Measurements from ENCODE around the gene PAPOLA.
"Not testable (repeated sequence)": the region's sequence is repeated elsewhere in the genome, so short reads cannot be mapped to it uniquely, and the experiment has no call there.

Gene PAPOLA

GRCh38 chr14:96501740-96502620, at the start of gene PAPOLA:
TSS of gene PAPOLA (plus strand) at chr14:96502382. CDS start at chr14:96502593, 211 bp downstream.
- peak; percentile 96 for DNase-seq (ENCODE audit: low read depth)

- no peak for DNase-seq (ENCODE audit: low read depth)
Observed at GRCh38 chr14:96452684-96453083, 49.5 kb upstream of the PAPOLA start.

GRCh38 chr14:96455588-96455987, 46.6 kb upstream of the PAPOLA start:
- no peak for DNase-seq (ENCODE audit: low read depth)

- DNase-seq (ENCODE audit: low read depth) = no peak
Observed at GRCh38 chr14:96459851-96460250, 42.3 kb upstream of the PAPOLA start.

- no peak for DNase-seq (ENCODE audit: low read depth)
Observed at GRCh38 chr14:96461950-96462798, 40.0 kb upstream of the PAPOLA start.

- no peak for DNase-seq (ENCODE audit: low read depth)
Observed at GRCh38 chr14:96464136-96464535, 38.0 kb upstream of the PAPOLA start.

GRCh38 chr14:96466918-96467317, 35.3 kb upstream of the PAPOLA start:
- DNase-seq (ENCODE audit: low read depth) = no peak

GRCh38 chr14:96470331-96470730, 31.9 kb upstream of the PAPOLA start:
- no peak for DNase-seq (ENCODE audit: low read depth)

GRCh38 chr14:96470967-96471366, 31.2 kb upstream of the PAPOLA start:
- not testable (repeated sequence) for DNase-seq (ENCODE audit: low read depth)

- no peak for DNase-seq (ENCODE audit: low read depth)
Observed at GRCh38 chr14:96478119-96478518, 24.1 kb upstream of the PAPOLA start.

- peak; percentile 11 for DNase-seq (ENCODE audit: low read depth)
Observed at GRCh38 chr14:96479435-96480146, 22.6 kb upstream of the PAPOLA start.

GRCh38 chr14:96481731-96482314, 20.4 kb upstream of the PAPOLA start:
- DNase-seq (ENCODE audit: low read depth) = no peak

- no peak for DNase-seq (ENCODE audit: low read depth)
Observed at GRCh38 chr14:96482986-96483385, 19.2 kb upstream of the PAPOLA start.

- no peak for DNase-seq (ENCODE audit: low read depth)
Observed at GRCh38 chr14:96484399-96484798, 17.8 kb upstream of the PAPOLA start.

GRCh38 chr14:96486705-96487104, 15.5 kb upstream of the PAPOLA start:
- DNase-seq (ENCODE audit: low read depth) = no peak

- DNase-seq (ENCODE audit: low read depth) = no peak
Observed at GRCh38 chr14:96489327-96489726, 12.9 kb upstream of the PAPOLA start.

GRCh38 chr14:96493178-96493577, 9.0 kb upstream of the PAPOLA start:
- no peak for DNase-seq (ENCODE audit: low read depth)

GRCh38 chr14:96494331-96494730, 7.9 kb upstream of the PAPOLA start:
- DNase-seq (ENCODE audit: low read depth) = no peak

- no peak for DNase-seq (ENCODE audit: low read depth)
Observed at GRCh38 chr14:96497087-96497486, 5.1 kb upstream of the PAPOLA start.

- no peak for DNase-seq (ENCODE audit: low read depth)
Observed at GRCh38 chr14:96497586-96497985, 4.6 kb upstream of the PAPOLA start.

GRCh38 chr14:96501217-96501739, 904 bp upstream of the PAPOLA start:
- DNase-seq (ENCODE audit: low read depth) = no peak
